DND-41 (cell line): ENCODE measurements around the gene PPP4R2.

Experiments used
- ATAC-seq: fragments of 200-7000 bp; cut with Tn5 transposase; 3 replicates; pipeline ENCODE4 v1.9.1; 2021; ENCODE audit warnings: low read depth; ENCODE audit not compliant: insufficient read depth
- DNase-seq: peaks from one replicate; pipeline ENCODE4 v3.0.0-alpha.2; 2020
- H2AFZ ChIP-seq: 2 replicates; pipeline ENCODE4 v1.6.0; 2012; ENCODE audit warnings: low read depth, low read length
- H3K27ac ChIP-seq: 2 replicates; pipeline ENCODE4 v1.5.1; 2012; ENCODE audit warnings: low read length, inconsistent platforms
- H3K27me3 ChIP-seq: fragments of 200-600 bp; sonication (generic); 2 replicates; pipeline ENCODE4 v1.6.0; 2012; ENCODE audit warnings: low read length, mild to moderate bottlenecking, inconsistent platforms; ENCODE audit not compliant: insufficient read depth, poor library complexity
- H3K36me3 ChIP-seq: 2 replicates; pipeline ENCODE4 v1.5.1; 2012; ENCODE audit warnings: low read length, inconsistent platforms; ENCODE audit not compliant: insufficient read depth
- H3K4me1 ChIP-seq: 2 replicates; pipeline ENCODE4 v1.5.1; 2012; ENCODE audit warnings: mild to moderate bottlenecking, low read length; ENCODE audit not compliant: insufficient read depth
- H3K4me2 ChIP-seq: 2 replicates; pipeline ENCODE4 v1.6.0; 2012; ENCODE audit warnings: mild to moderate bottlenecking, moderate library complexity, low read length, inconsistent platforms; ENCODE audit not compliant: insufficient read depth
- H3K4me3 ChIP-seq, 2 experiments: fragments of 200-600 bp in 1 of 2; shearing (Covaris generic) in 1 of 2; 2 replicates each; pipeline ENCODE4 v1.5.1; 2012 to 2016; ENCODE audit warnings: inconsistent platforms in 2 of 2, low read length in 2 of 2, mild to moderate bottlenecking in 2 of 2, low read depth in 1 of 2, moderate library complexity in 1 of 2
- H3K79me2 ChIP-seq: 2 replicates; pipeline ENCODE4 v1.6.0; 2012; ENCODE audit warnings: low read length, inconsistent platforms; ENCODE audit not compliant: insufficient read depth
- H3K9ac ChIP-seq: 2 replicates; pipeline ENCODE4 v1.6.0; 2012; ENCODE audit warnings: low read depth, mild to moderate bottlenecking, inconsistent platforms, low read length, moderate library complexity
- H3K9me3 ChIP-seq: 2 replicates; pipeline ENCODE4 v1.5.1; 2012; ENCODE audit warnings: low read length, moderate library complexity, mild to moderate bottlenecking, inconsistent platforms; ENCODE audit not compliant: insufficient read depth, severe bottlenecking
- H4K20me1 ChIP-seq: 2 replicates; pipeline ENCODE4 v1.6.0; 2012; ENCODE audit warnings: low read length; ENCODE audit not compliant: insufficient read depth
- EZH2 ChIP-seq: IDR thresholded peaks from 3 replicates; pipeline ENCODE4 v1.6.1; 2012; ENCODE audit warnings: borderline replicate concordance, low read depth, mild to moderate bottlenecking, moderate library complexity, low read length, inconsistent platforms; ENCODE audit not compliant: severe bottlenecking
- TF ChIP-seq, protein P1 (sequence below): IDR thresholded peaks from 2 replicates; pipeline ENCODE4 v1.5.1; 2012; ENCODE audit warnings: borderline replicate concordance, low read length, moderate library complexity, mild to moderate bottlenecking; ENCODE audit not compliant: poor library complexity, severe bottlenecking; ENCODE audit errors: extremely low read depth

The PPP4R2 gene

DNA sequence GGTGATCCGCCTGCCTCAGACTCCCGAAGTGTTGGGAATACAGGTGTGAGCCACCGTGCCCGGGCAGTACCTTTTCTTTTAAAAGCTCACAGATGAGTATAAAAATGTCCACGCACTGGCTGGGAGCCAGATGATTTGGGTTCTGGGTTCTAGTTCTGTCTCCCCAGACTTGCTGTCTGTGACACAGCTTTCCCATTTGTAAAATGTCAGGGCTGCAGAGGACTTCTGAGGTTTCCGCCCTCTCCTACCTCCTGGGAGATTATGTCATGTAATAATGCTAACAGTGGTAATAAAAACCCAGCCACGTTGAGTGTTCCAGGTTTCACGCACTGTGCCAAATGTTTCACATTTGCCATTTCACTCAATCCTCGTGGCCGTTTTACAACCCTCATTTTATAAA is 1.3 kb upstream of the PPP4R2 start:
- no peak for ATAC-seq
- no peak for DNase-seq
- Histone ChIP-seq H3K27me3 (no peaks in the 10 kb centered on the region), H3K4me1 (peaks cover 37% of the 10 kb centered on the region), H2AFZ (peak overlapping the region; percentile 4; the same call in 1 of the 2 replicates), H3K36me3 (peaks cover 21% of the 10 kb centered on the region), H3K4me2 (peak overlapping the region; percentile 78; the same call in 1 of the 2 replicates), H4K20me1 (peaks cover 25% of the 10 kb centered on the region), H3K4me3 (no peak overlapping the region), H3K79me2 (peaks cover 43% of the 10 kb centered on the region), H3K9me3 (no peaks in the 10 kb centered on the region), H3K27ac (no peak overlapping the region), H3K9ac (no peak overlapping the region)
- TF ChIP-seq, protein P1, sequence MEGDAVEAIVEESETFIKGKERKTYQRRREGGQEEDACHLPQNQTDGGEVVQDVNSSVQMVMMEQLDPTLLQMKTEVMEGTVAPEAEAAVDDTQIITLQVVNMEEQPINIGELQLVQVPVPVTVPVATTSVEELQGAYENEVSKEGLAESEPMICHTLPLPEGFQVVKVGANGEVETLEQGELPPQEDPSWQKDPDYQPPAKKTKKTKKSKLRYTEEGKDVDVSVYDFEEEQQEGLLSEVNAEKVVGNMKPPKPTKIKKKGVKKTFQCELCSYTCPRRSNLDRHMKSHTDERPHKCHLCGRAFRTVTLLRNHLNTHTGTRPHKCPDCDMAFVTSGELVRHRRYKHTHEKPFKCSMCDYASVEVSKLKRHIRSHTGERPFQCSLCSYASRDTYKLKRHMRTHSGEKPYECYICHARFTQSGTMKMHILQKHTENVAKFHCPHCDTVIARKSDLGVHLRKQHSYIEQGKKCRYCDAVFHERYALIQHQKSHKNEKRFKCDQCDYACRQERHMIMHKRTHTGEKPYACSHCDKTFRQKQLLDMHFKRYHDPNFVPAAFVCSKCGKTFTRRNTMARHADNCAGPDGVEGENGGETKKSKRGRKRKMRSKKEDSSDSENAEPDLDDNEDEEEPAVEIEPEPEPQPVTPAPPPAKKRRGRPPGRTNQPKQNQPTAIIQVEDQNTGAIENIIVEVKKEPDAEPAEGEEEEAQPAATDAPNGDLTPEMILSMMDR, result no peak
- no peak for TF ChIP-seq EZH2

DNA sequence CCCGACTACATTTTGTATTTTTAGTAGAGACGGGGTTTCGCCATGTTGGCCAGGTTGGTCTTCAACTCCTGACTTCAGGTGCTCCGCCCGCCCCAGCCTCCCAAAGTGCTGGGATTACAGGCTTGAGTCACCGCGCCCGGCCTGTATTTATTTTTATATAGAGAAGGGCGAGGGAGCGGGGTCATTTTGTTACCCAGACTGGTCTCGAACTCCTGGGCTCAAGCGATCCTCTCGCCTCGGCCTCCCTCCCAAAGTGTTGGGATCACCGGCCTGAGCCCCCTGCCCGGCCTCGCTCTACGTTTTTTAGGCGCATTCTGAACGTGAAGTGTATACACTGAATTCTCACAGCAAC is 514 bp upstream of the PPP4R2 start:
- Histone ChIP-seq H3K27ac (peak overlapping the region; percentile 87), H3K4me1 (peaks cover 44% of the 10 kb centered on the region), H3K27me3 (no peaks in the 10 kb centered on the region), H3K79me2 (peaks cover 50% of the 10 kb centered on the region), H3K9ac (peak overlapping the region; percentile 74), H3K4me3 (peak overlapping the region; percentile 30 to 70), H4K20me1 (peaks cover 31% of the 10 kb centered on the region), H3K4me2 (peak overlapping the region; percentile 78), H2AFZ (peak overlapping the region; percentile 94), H3K36me3 (peaks cover 29% of the 10 kb centered on the region), H3K9me3 (no peaks in the 10 kb centered on the region)
- no peak for DNase-seq
- TF ChIP-seq EZH2, result no peak
- TF ChIP-seq, protein P1, result no peak
- ATAC-seq, result no peak

DNA sequence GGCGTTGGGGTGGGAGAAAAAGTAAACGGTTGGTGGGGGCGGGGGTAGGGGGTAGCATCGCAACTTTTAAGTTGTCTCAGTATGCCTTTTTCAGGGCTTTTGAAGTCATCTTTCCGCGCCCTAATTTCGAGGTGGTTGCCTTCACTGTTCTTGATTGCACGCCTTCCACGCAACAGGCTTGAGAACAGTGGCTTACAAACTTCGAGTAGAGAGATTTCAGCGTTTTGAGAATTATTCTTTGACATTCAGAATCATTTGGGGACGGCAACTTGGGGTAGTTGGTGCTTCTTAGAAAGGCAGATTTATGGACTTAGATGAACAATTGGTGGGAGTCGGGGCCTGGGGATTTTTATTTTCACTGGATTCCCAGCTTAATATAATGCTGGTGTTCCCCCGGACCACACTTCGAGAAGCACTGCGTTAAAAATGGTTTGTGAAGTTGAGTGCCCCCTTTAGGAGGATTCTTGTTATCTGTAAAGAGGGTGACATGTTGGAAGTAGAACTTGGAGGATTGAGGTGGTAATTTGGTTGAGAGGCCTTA is 880 bp downstream of the PPP4R2 start:
- peak overlapping the region; percentile 82 for H3K27ac ChIP-seq
- peak overlapping the region; percentile 70 for H3K4me3 ChIP-seq
- H3K9me3 ChIP-seq, result no peaks in the 10 kb centered on the region
- ATAC-seq, result peak; percentile 34; the same call in 1 of the 3 replicates
- TF ChIP-seq EZH2, result no peak
- TF ChIP-seq, protein P1, result peak; percentile 69
- peaks cover 42% of the 10 kb centered on the region for H3K36me3 ChIP-seq
- H3K9ac ChIP-seq, result peak overlapping the region; percentile 74
- peak overlapping the region; percentile 89 for H3K4me2 ChIP-seq
- peak overlapping the region; percentile 61 for H2AFZ ChIP-seq
- H3K27me3 ChIP-seq, result no peaks in the 10 kb centered on the region
- peaks cover 43% of the 10 kb centered on the region for H4K20me1 ChIP-seq
- peaks cover 64% of the 10 kb centered on the region for H3K79me2 ChIP-seq
- DNase-seq, result peak; percentile 53
- peaks cover 56% of the 10 kb centered on the region for H3K4me1 ChIP-seq

DNA sequence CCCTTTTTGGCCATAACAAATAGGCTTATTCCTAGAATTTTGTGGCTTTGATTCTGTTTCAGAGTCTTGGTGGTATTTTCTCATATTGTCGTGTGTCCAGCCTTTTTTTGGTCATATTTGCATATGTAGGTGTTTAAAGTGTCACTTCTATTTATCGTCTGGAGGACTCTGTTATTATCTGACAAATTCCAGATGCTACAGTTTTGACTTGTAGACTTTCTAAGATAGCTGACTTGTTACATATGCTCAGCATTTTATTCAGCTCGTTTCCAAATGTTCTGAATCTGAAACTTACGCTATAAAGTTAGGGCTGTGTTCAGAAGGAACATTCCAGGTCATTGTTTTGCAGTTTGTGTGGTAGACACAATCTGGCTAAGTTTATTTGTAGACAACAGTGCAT is 1.9 kb downstream of the PPP4R2 start:
- Histone ChIP-seq H3K9ac (peak overlapping the region; percentile 74), H3K27ac (peak overlapping the region; percentile 46), H3K36me3 (peaks cover 51% of the 10 kb centered on the region), H3K4me1 (peaks cover 61% of the 10 kb centered on the region), H3K9me3 (no peaks in the 10 kb centered on the region), H4K20me1 (peaks cover 51% of the 10 kb centered on the region), H3K27me3 (no peaks in the 10 kb centered on the region), H3K79me2 (peaks cover 74% of the 10 kb centered on the region), H3K4me2 (peak overlapping the region; percentile 89), H2AFZ (no peak overlapping the region), H3K4me3 (peak overlapping the region; percentile 70; a peak in 3 of 4 replicates)
- DNase-seq (no peak), ATAC-seq (no peak)
- TF ChIP-seq, protein P1, result no peak
- no peak for TF ChIP-seq EZH2
